NCI-H2107 (cell line): Measurements from ENCODE around the gene DDAH1.

Source experiments
- DNase-seq: peaks from one replicate; lab custom pipeline; 2025; lab: John Stamatoyannopoulos, UW

The DDAH1 gene

GRCh38 chr1:85328713-85329397, 136.1 kb downstream of the DDAH1 start:
- no peak for DNase-seq

GRCh38 chr1:85327759-85328158, 137.2 kb downstream of the DDAH1 start:
- no peak for DNase-seq

GRCh38 chr1:85326851-85327250, 138.1 kb downstream of the DDAH1 start:
- DNase-seq: no peak

- no peak for DNase-seq
Measured at GRCh38 chr1:85326336-85326735, 138.6 kb downstream of the DDAH1 start.

GRCh38 chr1:85325920-85326319, 139.0 kb downstream of the DDAH1 start:
- DNase-seq: no peak

- DNase-seq: no peak
Measured at GRCh38 chr1:85323770-85324169, 141.2 kb downstream of the DDAH1 start.

GRCh38 chr1:85322655-85323054, 142.3 kb downstream of the DDAH1 start:
- no peak for DNase-seq

GRCh38 chr1:85321237-85321964, 143.6 kb downstream of the DDAH1 start:
- DNase-seq: no peak

- no peak for DNase-seq
Measured at GRCh38 chr1:85320371-85321131, 144.4 kb downstream of the DDAH1 start.

GRCh38 chr1:85319931-85320330, 145.0 kb downstream of the DDAH1 start:
- DNase-seq: no peak

GRCh38 chr1:85319491-85319890, 145.5 kb downstream of the DDAH1 start:
- no peak for DNase-seq

GRCh38 chr1:85318217-85318616, 146.7 kb downstream of the DDAH1 start:
- DNase-seq: no peak

GRCh38 chr1:85317560-85317959, 147.4 kb downstream of the DDAH1 start:
- DNase-seq: no peak

- no peak for DNase-seq
Measured at GRCh38 chr1:85316321-85316720, 148.6 kb downstream of the DDAH1 start.

GRCh38 chr1:85315789-85316188, 149.2 kb downstream of the DDAH1 start:
- no peak for DNase-seq

- DNase-seq: no peak
Measured at GRCh38 chr1:85314726-85315125, 150.2 kb downstream of the DDAH1 start.

- DNase-seq: no peak
Measured at GRCh38 chr1:85313888-85314696, 150.9 kb downstream of the DDAH1 start.

- no peak for DNase-seq
Measured at GRCh38 chr1:85311818-85312217, 153.1 kb downstream of the DDAH1 start.

- DNase-seq: no peak
Measured at GRCh38 chr1:85308833-85309350, 156.1 kb downstream of the DDAH1 start.

GRCh38 chr1:85307987-85308832, 156.7 kb downstream of the DDAH1 start:
- DNase-seq: peak; percentile 79

GRCh38 chr1:85306236-85306635, 158.7 kb downstream of the DDAH1 start:
- DNase-seq: no peak
